ENCODE results near the gene HAUS1.

DNA sequence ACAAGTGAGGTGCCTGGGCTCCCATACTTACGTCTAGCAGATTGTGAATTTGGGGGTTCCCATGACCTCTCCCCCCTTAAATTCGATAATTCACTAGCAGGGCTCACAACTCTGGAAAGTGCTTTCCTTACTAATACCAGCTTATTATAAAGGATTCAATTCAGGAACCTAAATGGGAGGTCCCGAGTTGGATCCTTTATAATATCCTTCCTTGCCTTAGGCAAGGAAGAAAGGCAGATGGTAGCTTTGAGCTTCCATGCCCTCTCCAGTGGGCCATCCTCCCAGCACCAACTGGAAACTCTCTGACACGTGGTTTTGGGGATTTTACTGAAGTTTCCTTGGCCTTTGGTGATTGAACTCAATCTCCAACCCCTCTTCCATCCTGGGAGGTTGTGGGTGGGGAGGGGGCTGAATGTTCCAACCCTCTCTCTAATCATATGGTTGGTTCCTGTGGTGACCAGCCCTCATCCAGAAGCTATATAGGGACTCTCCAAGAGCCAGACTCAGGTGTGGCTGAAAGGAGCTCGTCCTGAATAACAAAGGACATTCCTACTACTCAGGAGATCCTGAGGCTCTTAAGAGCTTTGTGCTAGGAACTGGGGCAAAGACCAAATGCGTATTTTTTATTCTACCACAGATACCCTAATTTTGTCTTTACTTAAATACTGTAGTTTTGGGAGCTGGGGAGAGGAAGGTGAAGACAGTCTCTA lies 62.2 kb downstream of the HAUS1 start:
- TF ChIP-seq POLR2A (IDR thresholded peaks at IDR 0.05; ENCODE audit: low read depth, low read length) (no peak), POLR2AphosphoS5 (IDR thresholded peaks at IDR 0.05; ENCODE audit: low read depth, low read length) (no peak), TAF1 (IDR thresholded peaks at IDR 0.05; ENCODE audit: low read depth, low read length) (no peak), POU2F2 (IDR thresholded peaks at IDR 0.05; ENCODE audit: low read depth, low read length) (no peak), SPI1 (IDR thresholded peaks at IDR 0.05; ENCODE audit: low read depth, low read length) (no peak), PAX5 (IDR thresholded peaks at IDR 0.05; ENCODE audit: insufficient read depth, low read length, severe bottlenecking) (no peak)

All from GM12891 (cell line).